Mammary epithelial cell (primary cell): ENCODE measurements around the gene KCNIP1.

Source experiments
- EZH2 ChIP-seq: IDR thresholded peaks from 2 replicates; pipeline ENCODE4 v1.6.1; 2012; ENCODE audit warnings: low read length, inconsistent platforms, borderline replicate concordance
- TF ChIP-seq, protein P1 (sequence below), 2 donors: IDR thresholded peaks in 1 of 2; conservative IDR thresholded peaks in 1 of 2; 2 replicates each; pipeline ENCODE4 v1.5.1; 2011 to 2012; ENCODE audit warnings: inconsistent platforms in 2 of 2, low read length in 2 of 2, mild to moderate bottlenecking in 2 of 2, control low read depth in 1 of 2, low read depth in 1 of 2; ENCODE audit not compliant: insufficient read depth in 1 of 2; ENCODE audit errors: extremely low read depth in 1 of 2

DNA sequence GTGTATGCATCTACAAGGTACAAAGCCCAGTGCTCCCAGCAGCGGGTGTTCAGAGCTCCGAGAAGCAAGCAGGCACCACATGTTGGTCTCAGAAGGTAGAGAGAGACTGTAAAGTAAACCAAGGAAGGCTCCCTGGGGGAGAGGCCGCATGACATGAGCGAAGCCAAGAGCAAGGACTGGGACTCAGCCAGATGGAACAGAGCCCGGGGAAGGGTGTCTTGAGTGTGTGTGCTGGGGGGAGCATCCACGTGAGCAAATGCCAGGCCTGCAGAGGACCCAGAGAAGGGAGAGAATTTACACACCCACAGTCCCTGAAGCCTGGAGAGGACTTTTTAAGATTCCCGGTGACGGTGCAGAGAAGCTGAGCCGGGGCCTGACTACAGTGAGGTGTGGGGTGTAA, 15.2 kb upstream of the KCNIP1 start:
- TF ChIP-seq, protein P1, sequence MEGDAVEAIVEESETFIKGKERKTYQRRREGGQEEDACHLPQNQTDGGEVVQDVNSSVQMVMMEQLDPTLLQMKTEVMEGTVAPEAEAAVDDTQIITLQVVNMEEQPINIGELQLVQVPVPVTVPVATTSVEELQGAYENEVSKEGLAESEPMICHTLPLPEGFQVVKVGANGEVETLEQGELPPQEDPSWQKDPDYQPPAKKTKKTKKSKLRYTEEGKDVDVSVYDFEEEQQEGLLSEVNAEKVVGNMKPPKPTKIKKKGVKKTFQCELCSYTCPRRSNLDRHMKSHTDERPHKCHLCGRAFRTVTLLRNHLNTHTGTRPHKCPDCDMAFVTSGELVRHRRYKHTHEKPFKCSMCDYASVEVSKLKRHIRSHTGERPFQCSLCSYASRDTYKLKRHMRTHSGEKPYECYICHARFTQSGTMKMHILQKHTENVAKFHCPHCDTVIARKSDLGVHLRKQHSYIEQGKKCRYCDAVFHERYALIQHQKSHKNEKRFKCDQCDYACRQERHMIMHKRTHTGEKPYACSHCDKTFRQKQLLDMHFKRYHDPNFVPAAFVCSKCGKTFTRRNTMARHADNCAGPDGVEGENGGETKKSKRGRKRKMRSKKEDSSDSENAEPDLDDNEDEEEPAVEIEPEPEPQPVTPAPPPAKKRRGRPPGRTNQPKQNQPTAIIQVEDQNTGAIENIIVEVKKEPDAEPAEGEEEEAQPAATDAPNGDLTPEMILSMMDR (conservative IDR thresholded peaks at IDR 0.05 in 1 of 2, IDR thresholded peaks at IDR 0.05 in 1 of 2; ENCODE audit: extremely low read depth in 1 of 2, insufficient read depth in 1 of 2, low read depth in 1 of 2, low read length in 2 of 2) = no peak
- TF ChIP-seq EZH2 = no peak
